GM12873 (cell line): Measurements from ENCODE around the gene SCUBE1.

Experiments
- CTCF ChIP-seq: IDR thresholded peaks from 2 replicates; pipeline ENCODE4 v1.5.1; 2012; ENCODE audit warnings: low read depth, mild to moderate bottlenecking, moderate library complexity, low read length, control low read depth; ENCODE audit not compliant: insufficient read depth; ENCODE audit errors: missing control alignments

SCUBE1 gene

GRCh38 chr22:43376765-43377547 is 33.8 kb upstream of the SCUBE1 start:
- no peak for TF ChIP-seq CTCF

GRCh38 chr22:43375951-43376455 is 32.8 kb upstream of the SCUBE1 start:
- TF ChIP-seq CTCF: no peak

DNA sequence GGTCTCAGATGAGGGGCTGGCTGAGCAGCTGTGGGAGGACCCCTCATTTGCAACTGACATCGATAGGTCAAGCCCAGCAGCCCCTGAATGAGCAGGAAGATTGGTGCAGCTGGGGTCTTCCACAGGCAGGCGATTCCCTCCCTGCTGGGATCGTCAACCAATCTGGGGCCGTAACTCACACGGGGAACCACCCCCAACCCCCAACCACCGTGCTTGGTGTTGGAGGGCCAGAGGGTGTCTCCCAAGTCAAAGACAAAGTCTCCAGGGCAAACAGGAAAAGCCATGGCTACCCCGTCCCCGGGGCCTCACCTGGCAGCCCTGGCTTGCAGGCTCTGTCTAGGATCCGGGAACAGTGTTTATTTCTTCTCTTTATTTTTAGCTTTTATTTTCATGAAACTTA is 26.9 kb upstream of the SCUBE1 start:
- TF ChIP-seq CTCF: no peak

DNA sequence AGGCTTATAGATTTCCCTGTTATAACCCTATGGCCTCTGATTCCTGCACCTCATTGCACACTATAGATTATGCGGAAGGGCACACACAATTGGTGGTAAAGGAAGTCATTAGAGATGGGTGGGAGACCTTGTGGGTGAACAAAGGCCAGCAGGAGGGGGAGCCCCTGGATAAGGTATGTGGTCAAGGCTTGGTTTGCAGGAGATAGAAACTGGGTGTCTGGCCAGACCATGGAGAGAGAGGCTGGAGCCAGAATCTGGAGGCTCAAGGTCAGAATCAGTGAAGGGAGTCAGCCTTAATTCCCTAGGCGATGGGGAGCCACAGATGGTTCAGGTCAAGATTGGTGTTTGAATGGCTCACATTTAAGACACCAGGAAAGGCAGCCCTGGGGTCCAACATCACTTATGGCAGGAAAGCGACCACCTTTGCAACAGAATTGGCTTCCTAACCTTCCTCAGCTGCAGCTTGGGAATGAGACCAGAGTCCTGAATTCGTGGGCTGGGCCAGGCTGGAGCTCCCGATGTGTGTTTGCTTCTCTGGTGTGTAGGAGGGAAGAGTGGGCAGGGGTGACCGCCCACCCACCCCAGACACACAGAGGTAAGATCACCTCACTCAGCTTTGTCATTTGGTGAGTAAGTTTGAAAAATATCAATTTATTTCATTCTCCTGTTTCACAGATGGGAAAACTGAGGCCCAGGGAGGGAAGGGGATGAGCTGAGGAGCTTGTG is 22.7 kb upstream of the SCUBE1 start:
- TF ChIP-seq CTCF: no peak

- no peak for TF ChIP-seq CTCF
Observed at GRCh38 chr22:43364169-43364435, 20.9 kb upstream of the SCUBE1 start.

DNA sequence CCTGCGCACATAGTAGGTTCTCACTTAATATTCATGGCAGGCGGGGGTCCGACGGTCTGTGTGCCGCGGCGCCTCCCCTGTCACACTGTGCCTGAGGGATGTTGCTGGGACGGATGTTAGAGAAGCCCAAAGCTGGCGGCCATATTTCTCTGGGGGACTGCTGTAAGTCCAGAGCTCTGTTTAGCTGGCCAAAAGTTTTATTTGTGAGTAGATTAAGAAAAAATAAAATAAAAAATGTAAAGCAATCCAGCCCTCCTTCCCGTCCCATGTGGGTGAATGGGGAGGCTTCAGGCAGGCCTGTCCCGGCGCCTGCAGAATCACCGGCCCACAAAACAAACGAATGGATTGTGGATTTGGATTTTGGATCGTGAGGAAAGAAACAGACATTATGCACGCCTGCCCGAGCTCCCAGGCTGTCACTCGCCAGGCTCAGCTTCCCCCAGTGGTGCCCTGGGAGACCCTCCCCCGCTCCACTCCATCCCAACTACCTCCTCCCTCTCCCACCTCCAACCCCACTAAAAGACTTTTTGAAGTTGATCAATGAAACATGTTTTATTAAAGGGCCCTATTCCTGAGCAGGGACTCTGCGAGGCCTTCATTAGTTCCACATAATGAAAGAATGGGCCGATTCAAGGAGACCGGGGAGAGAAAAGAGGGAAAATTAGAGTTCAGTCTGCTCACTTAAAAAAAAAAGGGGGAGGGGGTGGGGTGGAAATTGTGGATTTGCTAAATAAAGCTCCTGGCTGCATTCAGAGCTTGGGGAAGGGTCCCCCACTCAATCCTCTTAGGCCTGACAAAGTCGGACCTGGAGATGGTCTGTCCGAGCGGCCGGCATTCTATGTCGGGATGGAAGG is 20.4 kb upstream of the SCUBE1 start:
- TF ChIP-seq CTCF: no peak

- TF ChIP-seq CTCF: no peak
Observed at GRCh38 chr22:43360576-43360975, 17.4 kb upstream of the SCUBE1 start.
